Skin of body (tissue), 2 donors: ENCODE results near the gene ACER2. TPM values are rescaled to one million over a fixed set of nuclear protein-coding genes. Genes with fewer than 3 reads are reported as not detected.
A peak's percentile ranks its signal among the peaks of the same experiment; 100 is the strongest.

ENCODE experiments used
- DNase-seq: peaks from one replicate; lab custom pipeline; 2025; lab: John Stamatoyannopoulos, UW
- total RNA-seq: library from RNA; depleted of rRNA; stranded (reverse); fragments of >200 nt; gene quantifications from one replicate; pipeline ENCODE4 v1.2.3, GENCODE V29; 2014

Gene ACER2
- total RNA-seq, 1 donor from 2014 or later, result 3.8 TPM

DNA sequence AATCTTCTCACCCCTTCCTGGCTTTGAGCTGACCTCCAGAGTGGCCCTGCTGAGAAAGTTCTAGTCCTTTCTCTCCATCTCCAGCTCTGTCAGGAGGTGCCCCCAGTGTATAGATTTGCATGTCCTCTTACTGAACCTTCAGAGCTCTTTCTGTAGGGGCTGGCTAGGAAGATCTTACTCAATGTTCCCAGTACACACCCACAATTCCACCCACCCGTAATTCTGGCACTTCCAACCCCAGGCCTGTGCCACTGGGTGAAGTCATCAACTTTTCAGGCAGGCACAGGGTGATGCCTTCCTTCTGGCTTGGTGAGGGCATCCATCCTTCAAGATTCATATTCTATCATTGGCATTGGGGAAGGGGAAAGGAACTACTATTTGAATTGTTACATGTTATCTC is 75.9 kb downstream of the ACER2 start:
- DNase-seq, result no peak

- DNase-seq, result no peak
Observed at GRCh38 chr9:19485193-19485592, 76.4 kb downstream of the ACER2 start.

- no peak for DNase-seq
Observed at GRCh38 chr9:19486803-19487202, 78.0 kb downstream of the ACER2 start.

DNA sequence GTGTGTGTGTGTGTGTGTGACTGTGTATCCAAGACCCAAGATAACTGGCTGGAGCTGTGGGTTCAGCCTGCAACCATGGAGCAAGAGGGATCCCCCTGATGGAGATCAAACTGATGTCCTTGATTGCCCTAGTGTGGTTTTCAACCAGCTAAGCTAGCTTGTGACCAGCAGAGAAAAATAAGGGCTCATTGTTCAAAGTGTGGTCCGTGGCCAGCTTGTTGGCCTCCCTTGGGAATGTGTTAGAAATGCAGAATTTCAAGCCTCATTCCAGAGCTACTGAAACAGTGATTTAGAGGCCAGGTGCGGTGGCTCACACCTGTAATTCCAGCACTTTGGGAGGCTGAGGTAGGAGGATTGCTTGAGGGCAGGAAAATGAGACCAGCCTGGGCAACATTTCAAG is 79.9 kb downstream of the ACER2 start:
- no peak for DNase-seq

GRCh38 chr9:19490269-19490668 is 81.5 kb downstream of the ACER2 start:
- DNase-seq, result no peak

DNA sequence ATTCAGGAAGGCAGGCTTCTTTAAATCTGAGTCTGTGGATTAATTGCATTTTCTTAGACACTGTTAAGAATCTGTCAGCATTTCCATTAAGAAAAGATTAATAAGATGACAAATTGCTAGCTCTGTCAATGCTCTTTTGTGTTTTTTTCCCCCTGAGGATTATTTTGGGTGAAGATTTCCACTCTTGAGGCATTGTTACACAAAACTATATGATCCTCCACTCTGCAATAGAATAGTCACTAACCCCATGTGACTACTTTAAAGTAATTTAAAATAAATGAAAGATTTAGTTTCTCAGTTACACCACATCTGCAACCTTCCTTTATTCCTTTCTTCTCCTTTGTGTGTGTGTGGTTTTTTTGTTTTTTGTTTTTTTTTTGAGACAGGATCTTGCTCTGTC is 82.0 kb downstream of the ACER2 start:
- DNase-seq, result no peak

- no peak for DNase-seq
Observed at GRCh38 chr9:19492775-19493173, 84.0 kb downstream of the ACER2 start.

- DNase-seq, result peak; percentile 60
Observed at GRCh38 chr9:19493174-19493811, 84.5 kb downstream of the ACER2 start.

DNA sequence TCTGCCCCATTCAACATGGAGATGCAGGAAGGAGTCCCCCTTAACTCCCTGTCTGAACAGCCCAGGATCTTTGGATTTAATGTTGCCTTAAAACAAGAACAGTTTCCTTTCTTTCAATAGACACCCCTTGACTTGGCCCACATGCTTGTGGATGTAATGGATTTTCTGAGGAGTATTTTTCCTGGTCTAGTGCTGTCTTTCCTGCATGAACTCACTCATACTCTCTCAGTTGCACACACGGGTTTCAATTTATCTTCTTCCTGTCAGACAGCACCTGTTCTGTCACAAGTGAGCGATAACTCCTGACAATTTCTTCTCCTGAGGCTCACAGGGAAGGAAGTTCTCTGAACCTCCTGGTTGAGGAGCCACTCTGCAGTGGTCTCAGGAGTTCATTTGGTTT is 85.1 kb downstream of the ACER2 start:
- no peak for DNase-seq

- DNase-seq, result no peak
Observed at GRCh38 chr9:19495186-19496028, 86.6 kb downstream of the ACER2 start.

DNA sequence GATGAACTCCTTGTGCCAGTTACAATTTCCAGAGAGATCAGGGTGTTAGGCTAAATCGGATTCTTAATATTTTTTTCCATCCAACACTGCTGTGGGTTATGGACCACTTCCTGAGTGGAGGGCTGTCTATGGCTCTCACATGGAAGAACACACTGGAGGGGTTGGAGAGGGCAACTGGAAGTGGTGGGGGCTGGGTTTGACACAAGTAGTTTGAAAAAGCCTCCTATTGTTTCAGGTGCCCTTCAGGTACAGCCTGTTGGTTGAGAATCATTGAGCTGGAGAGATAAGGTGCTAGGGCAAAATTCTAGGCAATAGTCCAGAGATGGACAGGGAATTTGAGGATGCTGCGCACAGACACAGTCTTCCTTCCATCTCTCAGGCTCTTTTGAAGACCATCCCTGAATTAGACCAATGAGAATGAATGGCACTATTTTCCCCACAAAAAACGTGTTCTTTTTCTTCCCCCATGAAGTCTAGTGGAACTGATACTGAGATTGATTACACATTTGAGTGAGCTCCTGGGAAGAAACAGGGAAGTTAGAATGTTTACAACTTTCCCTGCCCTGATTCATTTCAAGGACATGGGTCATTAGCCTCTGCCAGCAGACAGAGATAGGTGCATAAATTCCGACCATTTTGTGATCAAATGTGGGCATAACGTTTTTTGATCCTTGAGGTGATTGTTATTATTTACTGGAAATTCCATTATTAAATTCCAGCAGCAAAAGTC is 87.7 kb downstream of the ACER2 start:
- no peak for DNase-seq

- no peak for DNase-seq
Observed at GRCh38 chr9:19497276-19497675, 88.5 kb downstream of the ACER2 start.

DNA sequence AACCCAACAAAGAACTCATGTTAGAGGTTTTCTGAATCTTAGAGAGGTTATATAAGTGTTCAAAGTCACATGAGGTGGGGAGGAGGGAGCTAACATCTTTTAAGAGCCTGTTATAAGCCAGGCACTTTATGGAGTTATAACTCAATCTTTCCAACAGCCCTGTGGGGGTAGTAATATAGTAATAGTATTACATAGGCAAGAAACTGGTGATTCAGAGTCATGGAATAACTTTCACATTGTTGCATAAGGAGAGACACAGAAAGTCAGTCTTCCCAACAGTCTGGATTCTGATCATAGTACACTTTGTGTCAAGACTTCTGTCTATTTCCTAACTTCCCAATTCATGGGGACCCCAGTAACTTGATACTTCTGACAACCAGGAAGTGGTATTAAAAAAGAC is 89.2 kb downstream of the ACER2 start:
- DNase-seq, result no peak

Other genes starting within 250 kb of the ACER2 start
- gene DENND4C, start 178.3 kb upstream of the ACER2 start, total RNA-seq, result 116 TPM
- gene RPS6, start 28.8 kb upstream of the ACER2 start, total RNA-seq, result 1,981 TPM